GM19351 (cell line): ENCODE data around the gene TMPRSS6.

ENCODE experiments used
- ATAC-seq: cut with Tn5 transposase; IDR thresholded peaks from one replicate; pipeline ENCODE4 v1.9.1; 2021; ENCODE audit warnings: mild to moderate bottlenecking, moderate library complexity; ENCODE audit not compliant: unreplicated experiment

Gene TMPRSS6

DNA sequence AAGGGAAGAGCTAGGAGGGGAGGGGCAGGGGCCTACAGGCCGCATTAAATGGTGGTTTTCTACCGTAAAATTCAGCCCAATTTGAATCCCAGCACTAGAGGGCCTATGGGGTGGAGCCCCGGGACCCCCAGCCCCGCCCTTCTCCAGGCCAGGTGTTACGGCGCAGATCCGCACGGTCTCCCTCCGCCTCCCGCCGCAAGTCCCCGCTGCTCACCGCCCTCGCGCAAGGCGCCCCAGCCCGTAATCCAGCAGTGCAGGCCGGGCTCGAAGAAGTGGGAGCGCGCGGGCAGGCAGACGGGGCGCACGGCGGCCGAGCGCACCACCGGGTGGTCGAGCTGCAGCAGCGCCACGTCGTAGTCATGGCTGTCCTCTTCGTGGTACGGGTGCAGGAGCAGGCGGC is 40.7 kb downstream of the TMPRSS6 start:
- ATAC-seq, result no peak

DNA sequence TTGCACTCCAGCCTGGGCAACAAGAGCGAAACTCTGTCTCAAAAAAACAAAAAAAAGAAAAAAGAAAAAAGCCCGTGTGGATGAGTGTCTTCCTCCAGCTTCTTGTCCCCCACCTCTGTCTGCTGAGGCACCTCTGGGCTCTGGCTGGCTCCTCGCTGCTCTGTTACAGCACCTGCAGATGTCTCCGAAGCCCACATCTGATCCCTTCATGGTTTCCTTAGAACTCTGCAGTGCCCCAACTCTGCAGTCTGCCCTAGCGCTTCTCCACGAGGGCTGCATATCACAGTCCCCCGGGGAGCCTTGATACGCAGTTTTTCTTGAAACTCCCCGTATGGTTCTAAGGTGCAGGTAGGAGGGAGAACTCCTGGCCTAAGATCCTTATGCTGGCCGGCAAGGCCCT is 42.1 kb downstream of the TMPRSS6 start:
- no peak for ATAC-seq

DNA sequence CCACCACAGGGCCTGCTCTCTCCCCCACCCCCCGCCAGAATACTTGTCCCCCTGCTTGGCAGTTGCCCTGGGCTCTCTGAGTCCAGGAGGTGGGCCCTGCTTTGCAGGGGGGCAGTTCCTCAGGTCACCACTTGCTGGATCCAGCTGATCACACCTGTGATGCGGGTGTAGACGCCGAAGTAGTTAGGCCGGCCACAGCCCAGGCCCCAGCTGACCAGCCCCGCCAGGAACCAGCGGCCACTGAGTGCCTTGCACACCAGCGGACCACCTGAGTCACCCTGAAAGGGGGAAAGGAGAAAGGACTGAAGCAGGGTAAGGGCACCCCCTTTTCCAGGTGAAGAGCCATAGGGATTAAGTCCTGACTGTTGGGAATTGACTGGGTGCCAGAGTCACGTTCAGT is 43.6 kb downstream of the TMPRSS6 start:
- no peak for ATAC-seq

DNA sequence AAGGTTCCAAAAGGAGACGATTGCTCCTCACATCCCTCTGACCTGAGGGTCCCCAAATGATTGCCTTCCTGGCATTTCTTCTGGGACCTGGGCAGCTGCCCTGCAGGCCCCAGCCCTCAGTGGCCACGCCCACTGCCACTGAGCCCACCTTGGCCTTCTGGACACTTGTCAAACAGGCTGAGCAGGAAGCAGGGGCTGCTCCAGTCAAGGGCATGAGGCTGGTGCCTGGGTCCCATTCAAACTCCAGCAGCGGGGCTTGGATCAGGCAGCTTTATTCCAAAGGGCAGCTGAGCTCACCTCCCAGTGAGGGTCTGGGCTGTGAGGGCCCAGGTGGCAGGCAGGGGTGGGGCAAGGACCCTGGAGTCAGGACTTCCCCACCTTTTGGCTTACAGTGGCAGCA is 44.3 kb downstream of the TMPRSS6 start:
- no peak for ATAC-seq

DNA sequence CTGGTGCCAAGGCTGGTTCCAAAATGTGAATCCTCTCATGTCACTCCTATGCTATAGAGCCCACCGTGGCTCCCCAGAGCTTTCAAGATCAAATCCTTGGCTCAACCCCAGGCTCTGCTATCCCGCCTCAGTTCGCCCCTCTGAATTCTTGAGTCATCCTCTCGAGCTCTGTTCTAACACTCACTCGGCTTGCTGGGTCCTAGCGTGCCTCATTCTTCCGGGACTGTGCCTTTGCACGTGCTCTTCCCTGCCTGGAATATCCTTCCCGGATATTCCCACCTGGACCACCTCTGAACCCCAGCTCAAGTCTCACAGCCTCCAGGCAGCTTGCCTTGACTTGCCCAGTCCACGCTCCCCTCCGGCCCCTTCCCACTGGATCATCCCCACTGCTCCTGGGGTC is 45.0 kb downstream of the TMPRSS6 start:
- no peak for ATAC-seq

DNA sequence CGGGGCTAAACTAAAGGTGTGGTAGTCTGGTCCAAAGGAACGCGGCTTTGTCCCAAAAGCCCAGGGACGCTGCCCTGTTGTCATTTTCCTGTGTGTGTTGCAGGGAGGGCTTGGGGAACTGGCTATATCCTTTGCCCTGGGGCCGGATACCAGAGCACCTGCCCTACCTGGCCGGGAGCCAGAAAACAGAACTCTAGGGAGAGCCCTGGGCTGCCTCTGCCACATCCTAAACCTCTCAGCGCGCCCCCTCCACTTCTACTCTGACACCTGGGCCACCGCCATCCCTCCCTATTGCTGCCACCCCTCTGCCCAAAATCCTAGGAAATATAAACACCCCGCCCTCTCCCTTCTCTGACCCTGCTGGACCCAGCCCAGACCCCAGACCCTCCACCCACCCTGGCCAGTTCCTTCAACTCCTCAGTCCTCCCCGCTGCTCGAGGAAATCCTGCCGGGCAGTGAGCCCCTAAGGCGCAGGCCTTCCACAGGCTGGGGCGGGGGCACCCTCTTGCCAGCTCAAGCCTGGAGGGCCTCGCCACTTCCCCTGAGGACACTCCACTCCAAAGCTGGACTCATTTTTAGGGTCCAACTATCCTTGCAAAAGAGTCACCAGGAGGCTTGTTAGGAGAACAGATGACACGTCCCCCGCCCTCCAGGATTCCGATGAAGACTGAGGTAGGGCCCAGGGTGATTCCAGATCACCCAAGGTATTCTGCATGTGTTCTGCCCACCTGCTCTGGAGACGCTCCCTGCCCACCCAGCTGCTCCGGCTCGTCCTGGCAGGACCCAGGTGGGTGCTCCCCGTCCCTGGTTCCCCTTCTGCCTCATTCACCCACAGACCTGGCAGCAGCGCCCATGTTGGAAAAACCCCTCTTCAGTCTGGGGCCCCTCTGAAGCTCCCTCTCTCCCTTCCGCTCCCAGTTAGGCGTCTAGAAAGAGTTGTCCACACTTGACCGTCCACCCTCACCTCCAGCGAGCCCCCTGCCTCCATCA is 45.8 kb downstream of the TMPRSS6 start:
- no peak for ATAC-seq

DNA sequence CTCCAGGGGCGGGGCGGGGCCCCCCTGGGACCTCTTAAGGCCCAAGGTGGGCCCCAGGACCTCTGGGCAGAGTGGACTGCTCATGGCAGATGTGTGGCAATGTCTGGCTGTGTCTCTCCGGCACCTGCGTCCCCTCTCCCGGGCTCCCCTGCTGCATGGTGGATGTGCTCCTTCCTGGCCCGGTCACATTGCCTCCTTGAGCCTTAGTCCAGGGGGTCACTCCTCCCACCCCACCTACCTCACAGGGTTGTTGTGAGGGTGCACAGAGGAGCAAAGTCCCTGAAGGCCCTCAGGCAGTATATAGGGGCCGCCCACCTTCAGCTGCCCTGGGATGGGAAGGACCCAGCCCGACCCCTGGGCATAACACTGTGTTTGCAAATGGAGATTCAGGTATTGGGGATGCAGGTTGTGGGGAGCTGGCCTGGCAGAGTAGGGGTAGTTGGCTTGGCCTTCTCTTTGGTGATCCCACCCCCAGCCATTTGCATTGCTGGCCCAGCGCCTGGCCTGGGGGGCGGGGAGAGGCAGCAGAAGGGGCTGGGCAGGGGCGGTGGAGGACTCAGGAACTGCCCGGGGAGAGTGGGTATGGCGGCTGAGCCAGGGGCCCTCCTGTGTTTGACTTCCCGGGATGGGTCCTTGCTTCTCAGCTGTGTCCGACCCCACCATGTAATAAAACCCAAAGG is 46.7 kb downstream of the TMPRSS6 start:
- ATAC-seq, result no peak

DNA sequence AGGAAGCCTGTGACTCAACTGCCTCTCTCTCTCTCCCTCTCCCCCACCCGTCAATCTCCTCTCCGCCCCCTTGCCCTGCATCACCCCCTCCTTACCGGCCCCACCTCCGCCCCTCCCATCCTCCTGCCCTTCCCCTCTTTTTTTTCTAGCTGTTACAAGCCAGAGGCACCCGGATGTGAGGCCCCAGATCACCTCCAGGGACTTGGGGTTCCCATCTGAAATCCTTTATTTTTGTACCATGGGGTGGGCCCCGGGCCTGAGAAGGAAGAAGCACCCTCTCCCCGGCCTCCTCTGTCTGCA is 47.2 kb downstream of the TMPRSS6 start:
- no peak for ATAC-seq

DNA sequence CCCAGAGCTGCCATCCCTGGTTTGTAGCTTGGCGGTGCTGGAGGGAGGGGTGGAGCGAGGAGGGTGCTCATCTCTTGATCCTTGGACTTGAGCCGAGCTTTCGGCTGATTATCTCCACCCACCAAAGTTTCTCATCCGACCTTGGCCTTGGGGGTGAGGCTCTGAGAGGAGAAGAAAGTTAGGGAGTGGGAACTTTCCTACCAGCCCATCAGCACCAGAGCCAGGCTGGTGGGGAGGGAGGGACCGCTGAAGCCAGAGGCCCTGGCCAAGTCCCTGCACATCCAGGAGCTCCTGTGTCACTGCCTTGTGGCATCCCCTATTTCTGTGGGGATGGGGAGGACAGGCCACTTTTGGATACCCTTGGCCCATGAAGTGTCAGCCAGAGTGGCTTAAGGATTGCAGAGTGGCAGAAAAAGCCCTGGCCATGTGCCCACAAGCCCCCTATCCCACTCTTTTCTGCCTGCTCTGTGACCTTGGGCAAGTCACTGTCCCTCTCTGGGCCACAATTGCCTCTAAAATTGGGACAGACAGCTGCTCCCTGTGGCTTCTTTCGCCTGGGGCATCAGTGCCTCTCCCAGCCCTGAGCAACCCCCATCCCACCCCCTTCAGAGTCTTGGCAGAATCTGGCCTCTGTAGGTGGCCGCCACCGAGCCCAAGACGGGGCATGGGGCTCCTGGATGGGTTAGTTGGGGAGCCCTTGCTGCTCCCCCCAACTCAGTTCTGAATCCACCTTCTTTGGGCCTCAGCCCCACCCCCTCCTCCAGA is 47.7 kb downstream of the TMPRSS6 start:
- no peak for ATAC-seq

DNA sequence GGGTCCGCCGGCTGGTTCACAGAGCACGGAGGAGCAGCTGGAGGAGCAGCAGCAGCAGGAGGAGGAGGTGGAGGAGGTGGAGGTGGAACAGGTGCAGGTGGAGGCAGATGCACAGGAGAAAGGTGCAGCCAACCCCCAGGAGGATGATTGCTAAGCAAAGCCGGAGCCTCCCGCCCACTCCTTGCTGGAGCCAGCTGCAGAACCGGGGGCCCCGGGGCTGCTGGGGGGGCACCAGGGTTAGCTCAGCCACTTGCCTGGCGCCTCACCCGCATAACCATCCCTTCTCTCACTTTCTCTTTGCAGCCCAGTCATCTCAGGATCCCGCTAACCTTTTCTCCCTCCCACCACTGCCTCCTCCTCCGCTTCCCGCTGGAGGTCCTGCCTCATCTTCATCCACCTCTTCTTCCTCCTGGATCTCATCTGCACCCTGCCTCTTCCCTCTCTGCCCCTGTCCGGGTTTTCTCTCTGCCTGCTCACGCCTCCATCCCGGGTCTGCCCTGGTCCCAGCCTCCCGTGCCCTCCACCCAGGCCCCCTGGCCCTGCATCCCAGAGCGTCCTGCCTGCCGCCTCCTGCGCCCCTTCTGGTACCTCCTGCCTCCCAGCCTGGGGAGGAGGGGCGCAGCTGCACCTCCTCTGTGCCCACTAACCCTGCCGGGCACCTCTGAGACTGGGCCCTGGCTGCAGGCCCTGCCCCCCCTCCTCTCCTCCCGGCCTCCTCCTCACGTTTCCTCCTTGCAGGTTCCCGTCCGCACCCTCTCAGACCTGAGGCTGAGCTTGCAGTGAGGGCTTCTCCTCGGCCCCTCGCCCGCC is 48.5 kb downstream of the TMPRSS6 start:
- ATAC-seq, result no peak

DNA sequence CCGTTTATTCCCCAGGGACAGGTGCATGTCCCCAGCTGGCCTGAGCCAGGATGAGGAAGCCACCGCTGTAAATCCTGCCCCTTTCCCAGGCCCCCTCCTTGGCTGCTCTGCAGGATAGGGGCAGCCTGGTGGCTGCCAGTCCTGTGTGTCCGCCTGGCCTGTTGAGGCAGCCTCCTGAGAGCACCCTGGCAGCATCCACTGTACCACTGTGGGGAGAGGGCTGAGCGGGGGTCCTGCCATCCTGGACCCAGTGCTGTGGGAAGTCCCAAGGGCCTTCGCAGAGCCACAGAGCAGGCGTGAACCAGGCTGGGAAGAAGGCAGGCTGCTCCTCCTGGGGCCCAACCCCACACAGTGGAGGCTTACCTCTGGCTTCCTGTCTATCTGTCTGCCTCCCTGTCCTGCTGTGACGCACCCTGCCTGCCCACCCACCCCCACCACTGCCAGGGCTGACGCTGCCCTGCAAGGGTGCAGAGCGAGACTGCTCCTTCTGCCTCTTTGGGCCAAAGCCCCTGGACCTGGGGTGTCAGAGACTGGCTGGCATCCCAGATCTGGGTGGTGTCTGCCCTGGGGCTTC is 49.5 kb downstream of the TMPRSS6 start:
- ATAC-seq, result no peak

DNA sequence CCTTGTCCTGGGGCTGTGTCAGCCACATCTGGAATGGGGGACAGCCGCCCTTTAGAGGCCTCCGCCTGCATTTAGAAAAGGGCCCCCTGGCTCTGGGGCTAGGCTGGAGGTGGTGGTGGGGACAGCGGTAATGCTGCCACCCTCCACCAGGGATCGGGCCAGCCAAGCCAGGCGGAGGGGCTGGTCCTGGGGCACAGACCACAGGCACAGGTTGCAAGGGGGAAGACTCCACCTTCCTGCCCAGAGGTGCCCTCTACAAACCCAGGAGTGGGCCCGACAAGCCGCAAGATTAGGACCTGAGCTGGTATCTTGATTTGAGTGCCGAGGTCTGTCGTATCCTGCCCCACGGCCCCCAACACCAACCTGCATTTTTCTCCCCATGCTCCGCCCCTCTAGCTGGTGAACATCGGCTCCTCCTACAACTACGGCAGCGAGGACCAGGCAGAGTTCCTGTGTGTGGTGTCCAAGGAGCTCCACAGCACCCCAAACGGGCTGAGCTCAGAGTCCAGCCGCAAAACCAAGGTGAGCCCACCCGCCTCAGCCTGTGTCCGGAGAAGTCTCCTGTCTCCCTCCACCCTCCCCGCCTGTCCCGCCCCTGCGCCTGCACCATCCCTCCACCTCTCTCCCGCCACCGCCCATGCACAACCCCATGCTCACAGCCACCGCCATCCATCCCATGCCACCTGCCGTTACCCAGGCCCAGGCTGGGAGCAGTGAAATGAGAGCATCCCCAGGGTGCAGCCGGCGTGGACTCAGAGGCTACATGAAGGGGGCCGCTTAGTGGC is 50.4 kb downstream of the TMPRSS6 start:
- no peak for ATAC-seq

DNA sequence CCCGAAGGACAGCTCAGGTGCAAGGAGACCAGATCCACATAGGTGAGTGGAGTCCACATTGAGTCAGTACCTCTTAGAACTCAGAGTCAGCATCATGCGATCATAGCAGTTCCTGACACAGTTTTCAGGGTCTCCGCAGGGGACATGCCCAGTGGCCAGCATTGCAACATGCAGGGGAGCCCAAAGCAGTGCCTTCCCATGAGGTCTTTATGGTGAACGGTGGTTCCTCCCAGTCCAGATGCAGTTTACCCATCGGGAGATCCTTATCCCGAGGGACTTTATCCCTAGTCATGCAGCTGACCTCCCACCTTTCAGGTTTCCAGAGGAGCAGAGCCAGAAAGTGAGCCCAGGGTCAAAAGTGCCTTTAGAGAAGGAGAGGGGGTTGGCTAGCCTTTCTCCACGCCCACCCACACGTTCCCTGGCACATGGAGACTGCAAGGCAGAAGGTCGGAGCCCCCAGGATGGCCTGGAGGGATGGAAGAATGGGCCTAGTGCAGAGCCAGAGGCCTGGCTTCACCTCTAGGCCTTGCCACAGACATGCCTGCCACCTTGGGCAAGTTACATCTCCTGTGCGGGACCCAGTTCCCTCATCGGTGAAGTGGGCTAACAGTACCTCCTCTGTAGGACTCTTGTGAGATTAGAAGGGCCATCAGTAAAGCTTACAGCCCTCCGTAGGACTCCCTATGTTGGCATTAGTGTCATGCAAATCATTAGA is 51.6 kb downstream of the TMPRSS6 start:
- ATAC-seq, result no peak

DNA sequence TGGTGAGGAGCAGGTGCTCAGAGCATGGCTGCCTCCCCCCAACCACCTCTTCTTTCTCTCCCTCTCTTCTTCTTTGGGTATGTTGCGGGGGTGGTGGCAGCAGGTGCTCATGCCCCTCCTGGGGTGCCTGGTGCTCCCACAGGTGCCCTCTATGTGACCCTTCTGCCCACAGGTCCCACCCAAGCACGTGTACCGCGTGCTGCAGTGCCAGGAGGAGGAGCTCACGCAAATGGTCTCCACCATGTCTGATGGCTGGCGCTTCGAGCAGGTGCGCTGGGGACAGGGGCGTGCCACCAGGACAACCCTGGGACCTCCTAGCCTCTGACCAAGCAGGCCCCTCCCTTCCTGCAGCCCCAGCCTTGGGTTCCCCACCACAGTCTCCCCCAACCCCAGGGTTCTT is 52.3 kb downstream of the TMPRSS6 start:
- ATAC-seq, result no peak

DNA sequence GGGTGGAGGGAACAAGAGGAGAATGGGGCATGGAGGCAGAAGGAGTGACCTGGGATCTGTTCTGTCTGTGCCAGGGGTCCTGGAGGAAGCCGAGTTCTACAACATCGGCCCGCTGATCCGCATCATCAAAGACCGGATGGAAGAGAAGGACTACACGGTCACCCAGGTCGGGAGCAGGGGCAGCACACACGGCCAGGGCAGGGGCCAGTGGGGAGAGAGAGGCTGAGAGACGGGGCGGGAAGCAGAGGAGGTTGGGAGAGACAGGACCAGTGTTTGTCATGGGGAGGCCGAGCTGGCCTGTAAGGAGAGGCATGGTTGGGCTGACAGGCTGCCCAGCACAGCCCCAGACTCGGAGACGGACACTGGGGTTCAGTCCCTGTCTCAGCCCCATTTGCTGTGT is 53.3 kb downstream of the TMPRSS6 start:
- ATAC-seq, result no peak

DNA sequence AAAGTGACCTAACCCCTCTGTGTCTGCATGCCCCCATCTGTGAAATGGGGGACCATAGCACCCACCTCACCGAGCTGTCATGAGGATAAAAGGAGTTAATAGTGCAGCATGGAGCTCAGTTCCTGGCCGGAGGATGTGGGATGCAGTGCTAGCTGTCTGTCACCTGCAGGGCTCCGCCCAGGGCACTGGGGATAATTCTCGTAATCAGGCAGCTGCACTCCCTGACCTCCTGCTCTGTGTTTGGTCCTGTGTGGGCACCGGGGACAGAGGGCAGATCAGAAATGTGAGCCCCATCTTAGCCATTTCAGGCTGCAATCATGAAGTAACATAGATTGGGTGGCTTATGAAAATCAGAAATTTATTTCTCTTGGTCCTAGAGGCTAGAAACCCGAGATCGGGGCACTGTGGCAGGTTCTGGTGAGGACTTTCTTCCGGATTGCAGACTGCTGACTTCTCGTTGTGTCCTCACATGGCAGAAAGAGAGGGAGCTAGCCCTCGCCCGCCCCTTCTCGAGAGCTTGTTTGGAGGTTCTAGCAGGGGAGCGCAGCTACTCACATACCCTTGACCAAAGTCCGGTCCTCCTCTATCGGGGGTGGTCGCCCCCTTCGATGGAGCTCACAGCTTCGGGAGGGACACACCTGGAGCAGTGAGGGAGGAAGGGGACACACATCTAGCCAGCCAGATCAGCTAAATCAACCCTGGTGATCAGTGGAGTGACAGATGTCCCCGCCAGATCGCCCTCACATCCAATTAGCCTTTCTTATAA is 54.7 kb downstream of the TMPRSS6 start:
- ATAC-seq, result no peak

DNA sequence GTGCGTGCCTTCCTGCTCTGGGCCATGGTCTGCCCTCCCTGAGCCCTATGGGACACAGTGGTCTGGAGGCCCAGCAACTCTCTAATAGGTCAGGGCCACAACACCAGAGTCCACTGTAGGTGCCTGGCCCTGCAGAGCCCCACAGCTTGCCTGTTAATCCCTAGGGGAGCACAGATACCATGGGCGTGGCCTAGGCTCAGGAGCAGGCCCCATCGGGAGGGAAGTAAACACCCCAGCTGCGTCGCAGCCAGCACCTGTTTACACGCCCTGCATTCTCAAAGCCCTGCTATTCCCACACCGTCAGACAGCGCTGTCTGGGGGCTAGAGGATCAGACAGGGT is 55.5 kb downstream of the TMPRSS6 start:
- no peak for ATAC-seq

DNA sequence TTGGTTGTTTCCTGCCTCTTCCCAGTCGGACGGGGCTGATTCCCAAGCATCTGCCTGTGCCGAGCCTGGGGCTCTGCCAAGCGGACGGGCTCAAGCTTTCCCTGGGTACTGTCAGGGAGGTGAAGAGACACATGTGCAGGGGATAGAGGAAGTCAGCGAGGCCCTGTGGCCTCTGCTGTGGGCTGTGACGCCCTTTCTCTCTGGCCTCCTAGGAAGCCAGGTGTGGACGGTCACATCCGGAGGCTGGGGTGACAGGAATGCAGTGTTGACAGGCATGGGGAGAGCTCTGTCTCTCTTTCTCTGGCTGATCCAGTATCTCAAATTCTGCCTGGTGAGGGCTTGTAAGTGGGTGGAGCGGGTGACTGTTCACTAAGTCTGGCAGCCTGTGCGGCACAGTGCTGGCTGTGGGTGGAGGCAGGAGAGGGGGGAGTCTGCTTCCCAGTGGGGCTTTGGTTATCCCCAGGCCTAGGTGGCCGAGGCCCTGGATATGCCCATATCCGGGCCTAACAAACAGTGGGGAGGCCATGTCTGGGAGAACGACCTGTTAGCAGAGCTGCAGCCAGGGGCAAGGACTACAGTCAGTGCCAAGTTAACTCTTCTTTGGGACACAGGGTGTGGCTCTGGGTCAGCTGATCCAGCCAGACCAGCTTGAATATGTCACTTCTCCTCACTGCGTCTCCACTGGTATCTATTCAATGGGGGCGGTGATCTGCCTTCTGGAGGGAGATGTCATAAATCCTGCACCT is 56.0 kb downstream of the TMPRSS6 start:
- no peak for ATAC-seq
